CD14-positive monocyte (primary cell): ENCODE results near the gene COL11A1. TPM values are rescaled to one million over a fixed set of nuclear protein-coding genes. Genes with fewer than 3 reads are reported as not detected.

Experiments
- DNase-seq, 3 donors: peaks; one replicate each; pipeline ENCODE4 v3.0.0-alpha.2; 2011 to 2022
- H2AFZ ChIP-seq: 2 replicates; pipeline ENCODE4 v1.6.0; 2012; ENCODE audit warnings: mild to moderate bottlenecking, low read depth, low read length, inconsistent platforms; ENCODE audit not compliant: insufficient read depth, poor library complexity, severe bottlenecking
- H3K27ac ChIP-seq, 2 donors: 1 replicate in 1 of 2; 2 replicates in 1 of 2; pipeline ENCODE4 v1.5.1; 2012 to 2013; ENCODE audit warnings: low read length in 2 of 2, control low read depth in 1 of 2, inconsistent platforms in 1 of 2, low read depth in 1 of 2, mild to moderate bottlenecking in 1 of 2
- H3K27me3 ChIP-seq, 2 donors: one replicate each; pipeline versions ENCODE4 v1.6.0 to v1.6.1; 2011 to 2013; ENCODE audit warnings: low read length in 2 of 2; ENCODE audit not compliant: control insufficient read depth in 2 of 2, insufficient read depth in 2 of 2
- H3K36me3 ChIP-seq, 2 donors: replicated peaks in 1 of 2; 1 replicate in 1 of 2; 2 replicates in 1 of 2; pipeline versions ENCODE4 v1.5.1 to v1.6.1; 2012 to 2013; ENCODE audit warnings: low read length in 2 of 2, control low read depth in 1 of 2, inconsistent platforms in 1 of 2, mild to moderate bottlenecking in 1 of 2; ENCODE audit not compliant: insufficient read depth in 2 of 2, control insufficient read depth in 1 of 2
- H3K4me1 ChIP-seq, 2 donors: 1 replicate in 1 of 2; 2 replicates in 1 of 2; pipeline versions ENCODE4 v1.5.1 to v1.6.1; 2012 to 2013; ENCODE audit warnings: low read length in 2 of 2, control low read depth in 1 of 2, inconsistent platforms in 1 of 2, mild to moderate bottlenecking in 1 of 2, moderate library complexity in 1 of 2; ENCODE audit not compliant: insufficient read depth in 2 of 2, control insufficient read depth in 1 of 2
- H3K4me2 ChIP-seq: replicated peaks from 2 replicates; pipeline ENCODE3; 2012; ENCODE audit warnings: low read length, moderate library complexity, mild to moderate bottlenecking; ENCODE audit not compliant: poor library complexity, severe bottlenecking; ENCODE audit errors: extremely low read depth
- H3K4me3 ChIP-seq, 3 experiments: fragments of 200-600 bp in 1 of 3; sonication (generic) in 1 of 3; replicated peaks in 1 of 3; 1 replicate in 2 of 3; 2 replicates in 1 of 3; pipeline ENCODE4 v1.5.1; 2011 to 2013; ENCODE audit warnings: low read length in 3 of 3, mild to moderate bottlenecking in 3 of 3, control low read depth in 2 of 3, low read depth in 2 of 3, inconsistent platforms in 1 of 3, moderate library complexity in 1 of 3
- H3K79me2 ChIP-seq: 2 replicates; pipeline ENCODE4 v1.6.0; 2012; ENCODE audit warnings: mild to moderate bottlenecking, control low read depth, inconsistent platforms, low read length, moderate library complexity; ENCODE audit not compliant: insufficient read depth
- H3K9ac ChIP-seq: 2 replicates; pipeline ENCODE4 v1.6.0; 2017; ENCODE audit warnings: low read length, mild to moderate bottlenecking; ENCODE audit not compliant: insufficient read depth, poor library complexity, severe bottlenecking
- H3K9me3 ChIP-seq, 2 donors: replicated peaks in 1 of 2; 1 replicate in 1 of 2; 2 replicates in 1 of 2; pipeline versions ENCODE4 v1.5.1 to v1.6.1; 2012 to 2013; ENCODE audit warnings: low read length in 2 of 2, control low read depth in 1 of 2; ENCODE audit not compliant: control insufficient read depth in 1 of 2, insufficient read depth in 1 of 2
- H4K20me1 ChIP-seq: 2 replicates; pipeline ENCODE4 v1.6.0; 2012; ENCODE audit warnings: mild to moderate bottlenecking, low read length, control low read depth, moderate library complexity; ENCODE audit not compliant: insufficient read depth
- H3K27ac Mint-ChIP-seq, 7 donors: one replicate each; pipeline ENCODE4 v1.8.0; 2020; ENCODE audit warnings: mild to moderate bottlenecking in 7 of 7, mixed read lengths in 7 of 7, moderate library complexity in 6 of 7, inconsistent platforms in 2 of 7
- H3K27me3 Mint-ChIP-seq, 3 donors: one replicate each; pipeline ENCODE4 v1.8.0; 2021 to 2022; ENCODE audit warnings: low read depth in 3 of 3, mild to moderate bottlenecking in 3 of 3, mixed read lengths in 3 of 3, moderate library complexity in 3 of 3, inconsistent platforms in 1 of 3
- H3K36me3 Mint-ChIP-seq, 2 donors: one replicate each; pipeline ENCODE4 v1.8.0; 2020; ENCODE audit warnings: mixed read lengths in 2 of 2, inconsistent platforms in 1 of 2, mild to moderate bottlenecking in 1 of 2
- H3K4me1 Mint-ChIP-seq: one replicate; pipeline ENCODE4 v1.8.0; 2020; ENCODE audit warnings: mild to moderate bottlenecking, mixed read lengths
- H3K4me3 Mint-ChIP-seq, 2 donors: one replicate each; pipeline ENCODE4 v1.8.0; 2020; ENCODE audit warnings: mild to moderate bottlenecking in 2 of 2, mixed read lengths in 2 of 2, moderate library complexity in 1 of 2
- H3K9me3 Mint-ChIP-seq, 7 donors: one replicate each; pipeline ENCODE4 v1.8.0; 2020 to 2022; ENCODE audit warnings: mixed read lengths in 7 of 7, mild to moderate bottlenecking in 6 of 7, moderate library complexity in 6 of 7, inconsistent platforms in 2 of 7
- WGBS: methylation state at CpG from one replicate; pipeline ENCODE4 v1.1.5; 2013; ENCODE audit warnings: missing lambda C conversion rate; ENCODE audit not compliant: insufficient coverage; 5-methylcytosine and 5-hydroxymethylcytosine counted together
- intact Hi-C, 2 donors: fragments of 100-400 bp; cut with micrococcal nuclease; formaldehyde crosslinking; loops; one replicate each; pipeline versions ENCODE4 v1.15.0 to v1.15.1; 2023
- polyA plus RNA-seq, 3 donors: library from polyadenylated mRNA; depleted of rRNA in 1 of 3; unstranded in 2 of 3; stranded (reverse) in 1 of 3; fragments of 300-500 nt in 2 of 3; fragments of >200 nt in 1 of 3; fragmentation: Illumina TruSeq in 2 of 3; gene quantifications; 1 replicate in 2 of 3; 2 replicates in 1 of 3; pipeline ENCODE4 v1.2.3, GENCODE V29; 2012 to 2021
- TF ChIP-seq, protein P1 (sequence below): fragments of 200-600 bp; IDR thresholded peaks from one replicate; pipeline ENCODE4 v1.8.0; 2022; ENCODE audit warnings: antibody characterized with exemption, mild to moderate bottlenecking

COL11A1 gene
- polyA plus RNA-seq, 3 donors, result not detected

DNA sequence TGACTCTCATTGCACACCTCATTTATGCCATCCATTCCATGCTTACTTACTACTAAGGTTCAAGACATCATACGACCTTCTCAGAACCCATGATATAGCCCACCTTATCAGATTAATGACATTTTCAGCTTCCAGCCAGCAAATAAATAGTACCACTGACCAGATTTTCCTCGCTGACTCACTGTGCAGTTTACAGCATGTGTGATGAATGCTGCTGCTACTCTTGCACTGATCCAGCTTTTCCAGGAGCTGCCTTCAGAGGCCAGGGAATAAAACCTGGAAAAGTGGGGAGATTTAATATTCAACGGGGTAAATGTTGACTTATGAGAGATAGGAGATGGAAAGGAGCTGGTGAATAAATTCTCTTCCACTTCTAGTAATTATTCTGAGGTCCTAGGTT, 247.1 kb downstream of the COL11A1 start:
- H3K4me1 Mint-ChIP-seq, result no peaks in the 10 kb centered on the region
- H3K9me3 Mint-ChIP-seq, result peaks cover 2 to 13% (median 6%) of the 10 kb centered on the region in 7 donors
- H3K27me3 ChIP-seq, result no peaks in the 10 kb centered on the region
- no peak overlapping the region for H3K4me3 Mint-ChIP-seq
- no peak overlapping the region for H3K9ac ChIP-seq
- H3K36me3 ChIP-seq, result no peaks in the 10 kb centered on the region
- H4K20me1 ChIP-seq, result no peaks in the 10 kb centered on the region
- H3K27ac ChIP-seq, result no peak overlapping the region
- 80% methylated on average over 2 of the region's 3 CpGs for WGBS
- no peak overlapping the region for H3K4me3 ChIP-seq
- H3K9me3 ChIP-seq, result peaks cover 0 to 11% of the 10 kb centered on the region in 2 donors
- no peaks in the 10 kb centered on the region for H3K27me3 Mint-ChIP-seq
- H3K4me1 ChIP-seq, result no peaks in the 10 kb centered on the region
- no peak overlapping the region for H3K4me2 ChIP-seq
- H3K36me3 Mint-ChIP-seq, result no peaks in the 10 kb centered on the region
- DNase-seq, result no peak
- H3K79me2 ChIP-seq, result no peaks in the 10 kb centered on the region
- H3K27ac Mint-ChIP-seq, result no peak overlapping the region
- TF ChIP-seq, protein P1, sequence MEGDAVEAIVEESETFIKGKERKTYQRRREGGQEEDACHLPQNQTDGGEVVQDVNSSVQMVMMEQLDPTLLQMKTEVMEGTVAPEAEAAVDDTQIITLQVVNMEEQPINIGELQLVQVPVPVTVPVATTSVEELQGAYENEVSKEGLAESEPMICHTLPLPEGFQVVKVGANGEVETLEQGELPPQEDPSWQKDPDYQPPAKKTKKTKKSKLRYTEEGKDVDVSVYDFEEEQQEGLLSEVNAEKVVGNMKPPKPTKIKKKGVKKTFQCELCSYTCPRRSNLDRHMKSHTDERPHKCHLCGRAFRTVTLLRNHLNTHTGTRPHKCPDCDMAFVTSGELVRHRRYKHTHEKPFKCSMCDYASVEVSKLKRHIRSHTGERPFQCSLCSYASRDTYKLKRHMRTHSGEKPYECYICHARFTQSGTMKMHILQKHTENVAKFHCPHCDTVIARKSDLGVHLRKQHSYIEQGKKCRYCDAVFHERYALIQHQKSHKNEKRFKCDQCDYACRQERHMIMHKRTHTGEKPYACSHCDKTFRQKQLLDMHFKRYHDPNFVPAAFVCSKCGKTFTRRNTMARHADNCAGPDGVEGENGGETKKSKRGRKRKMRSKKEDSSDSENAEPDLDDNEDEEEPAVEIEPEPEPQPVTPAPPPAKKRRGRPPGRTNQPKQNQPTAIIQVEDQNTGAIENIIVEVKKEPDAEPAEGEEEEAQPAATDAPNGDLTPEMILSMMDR, result no peak
- intact Hi-C loops, result no loop called here
- H2AFZ ChIP-seq, result no peak overlapping the region

DNA sequence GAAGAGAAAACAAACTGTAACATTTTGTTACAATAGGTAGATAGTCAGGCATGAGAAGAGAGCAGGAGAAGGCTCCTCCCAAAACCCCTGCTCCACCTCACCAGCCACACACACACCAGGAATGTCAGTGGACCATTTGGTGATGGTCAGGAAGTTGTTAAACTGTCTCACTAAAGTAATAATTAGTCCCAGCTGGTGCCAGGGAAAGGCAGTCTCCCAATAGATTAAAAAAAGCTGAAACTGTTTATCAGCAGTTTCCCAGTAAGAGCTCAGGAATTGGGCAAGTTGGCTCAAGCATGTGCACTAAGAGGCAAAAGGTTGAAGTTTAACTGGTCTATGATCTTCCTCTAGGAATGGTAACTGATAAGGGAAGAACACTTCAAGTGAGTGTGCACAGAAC, 249.6 kb downstream of the COL11A1 start:
- intact Hi-C loops, result no loop called here
- Mint-ChIP-seq H3K36me3 (no peaks in the 10 kb centered on the region), H3K27me3 (no peaks in the 10 kb centered on the region), H3K4me3 (no peak overlapping the region), H3K9me3 (peaks cover 9 to 22% (median 11%) of the 10 kb centered on the region in 7 donors), H3K4me1 (no peaks in the 10 kb centered on the region), H3K27ac (no peak overlapping the region)
- Histone ChIP-seq H3K9ac (no peak overlapping the region), H3K27ac (no peak overlapping the region), H3K4me1 (no peaks in the 10 kb centered on the region), H3K36me3 (no peaks in the 10 kb centered on the region), H3K4me2 (no peak overlapping the region), H2AFZ (no peak overlapping the region), H3K79me2 (no peaks in the 10 kb centered on the region), H3K27me3 (no peaks in the 10 kb centered on the region), H3K4me3 (no peak overlapping the region), H3K9me3 (peaks cover 8 to 15% of the 10 kb centered on the region in 2 donors), H4K20me1 (no peaks in the 10 kb centered on the region)
- TF ChIP-seq, protein P1, result no peak
- no peak for DNase-seq
